Measurements from ENCODE around the gene COL27A1.

COL27A1 gene

DNA sequence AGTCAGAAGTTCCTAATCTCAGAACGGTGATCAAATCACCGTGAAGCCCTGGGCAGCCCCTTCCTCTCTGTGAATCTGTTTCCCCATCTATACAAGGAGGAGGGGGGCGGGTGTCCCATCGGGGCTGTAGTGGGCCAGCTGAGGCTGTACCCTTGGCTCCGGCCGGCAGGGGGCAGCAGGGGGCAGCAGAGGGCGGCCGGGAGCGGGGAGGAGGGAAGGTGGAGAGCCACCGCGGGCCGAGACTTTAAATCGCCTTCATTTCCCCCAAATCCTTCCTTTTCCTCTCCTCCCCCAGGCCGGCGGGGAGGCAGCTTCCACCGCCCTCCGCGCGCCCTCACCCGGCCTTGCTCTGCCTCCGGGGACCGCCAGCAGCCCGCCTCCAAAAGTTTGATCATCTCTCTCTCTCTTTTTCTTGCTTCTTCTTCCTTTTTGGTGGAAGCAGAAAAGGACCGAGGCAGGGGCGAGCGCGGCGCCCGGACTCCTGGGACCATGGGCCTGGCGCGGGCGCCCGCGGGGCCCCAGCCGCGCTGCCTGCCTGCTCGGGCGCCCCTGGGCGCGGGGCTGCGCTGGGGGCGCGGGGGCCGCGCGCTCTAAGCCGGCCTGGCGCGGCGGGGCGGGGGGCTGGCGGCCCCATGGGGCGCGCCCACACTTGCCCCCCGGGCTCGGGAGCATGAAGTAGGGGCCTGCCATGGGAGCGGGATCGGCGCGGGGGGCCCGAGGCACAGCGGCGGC is at the start of gene COL27A1:
Gene COL27A1, plus strand, starts transcription at position 275 of the 732 bp plus-strand sequence. Its CDS starts 414 bp downstream, at position 689.
- peak; percentile 52 for DNase-seq

DNA sequence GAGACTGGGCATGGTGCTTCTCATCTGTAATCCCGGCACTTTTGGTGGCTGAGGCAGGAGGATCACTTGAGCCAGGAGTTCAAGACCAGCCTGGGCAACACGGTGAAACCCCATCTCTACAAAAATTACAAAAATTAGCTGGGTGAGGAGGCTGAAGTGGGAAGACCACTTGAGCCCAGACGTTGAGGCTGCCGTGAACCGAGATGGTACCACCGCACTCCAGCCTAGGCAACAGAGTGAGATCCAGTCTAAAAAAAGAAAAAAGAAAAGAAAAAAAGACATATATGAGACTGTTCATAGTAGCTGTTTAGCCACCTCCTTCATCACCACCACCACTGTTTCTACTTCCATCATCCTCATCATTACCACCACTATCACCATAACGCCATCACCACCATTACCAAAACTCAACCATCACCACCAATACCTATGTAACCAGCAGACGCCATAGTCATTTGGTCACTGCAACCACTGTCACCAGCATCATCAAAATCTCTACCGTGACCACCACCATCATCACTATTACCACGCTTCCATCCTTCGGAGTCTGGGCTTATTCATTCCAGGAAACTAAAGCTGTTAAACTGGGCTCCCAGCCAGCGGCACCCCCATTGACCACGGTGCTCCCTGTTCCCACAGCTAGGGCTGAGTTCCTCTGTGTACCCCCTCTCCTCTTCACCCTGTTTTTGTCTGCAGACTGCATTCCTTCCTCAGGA is 47.9 kb upstream of the COL27A1 start:
- DNase-seq: no peak

DNA sequence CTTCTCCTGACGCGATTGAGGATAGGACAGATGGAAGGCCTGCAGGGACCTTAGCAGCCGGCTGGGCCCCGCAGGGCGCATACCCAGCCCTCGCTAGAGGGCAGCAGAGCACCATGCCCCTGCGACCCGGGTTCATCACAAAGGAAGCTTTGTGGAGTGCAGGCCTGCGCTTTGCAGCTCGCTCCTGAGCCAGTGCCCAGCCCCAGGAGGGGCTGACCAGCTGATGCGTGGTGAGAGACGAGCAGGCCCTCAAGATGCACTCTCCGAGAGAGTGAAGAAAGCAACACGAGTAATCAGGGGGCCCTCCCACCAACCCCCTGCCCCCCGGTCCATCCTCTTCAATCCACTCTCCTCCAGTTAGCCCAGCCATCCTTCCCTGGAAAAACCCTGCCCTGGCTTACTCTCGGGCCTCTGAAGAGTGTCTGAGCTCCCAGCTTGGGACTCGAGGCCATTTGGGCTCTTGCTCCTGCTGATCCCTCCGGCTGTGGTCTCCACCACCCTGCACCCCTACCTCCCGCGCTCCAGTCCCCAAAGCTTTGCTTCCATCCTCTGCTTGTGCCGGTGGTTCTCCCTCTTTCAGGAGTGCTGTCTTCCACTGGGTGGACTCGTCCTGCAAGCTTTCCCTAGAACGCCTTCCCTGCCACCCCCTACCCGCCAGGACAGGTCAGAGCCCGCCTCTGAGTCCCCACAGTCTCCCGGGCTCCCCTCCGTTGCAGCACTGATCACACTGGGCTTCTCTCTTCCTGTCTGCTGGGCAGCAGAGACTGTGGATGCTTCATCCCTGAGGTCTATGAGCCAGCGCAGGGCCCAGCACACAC is 47.1 kb upstream of the COL27A1 start:
- DNase-seq: peak; percentile 45

DNA sequence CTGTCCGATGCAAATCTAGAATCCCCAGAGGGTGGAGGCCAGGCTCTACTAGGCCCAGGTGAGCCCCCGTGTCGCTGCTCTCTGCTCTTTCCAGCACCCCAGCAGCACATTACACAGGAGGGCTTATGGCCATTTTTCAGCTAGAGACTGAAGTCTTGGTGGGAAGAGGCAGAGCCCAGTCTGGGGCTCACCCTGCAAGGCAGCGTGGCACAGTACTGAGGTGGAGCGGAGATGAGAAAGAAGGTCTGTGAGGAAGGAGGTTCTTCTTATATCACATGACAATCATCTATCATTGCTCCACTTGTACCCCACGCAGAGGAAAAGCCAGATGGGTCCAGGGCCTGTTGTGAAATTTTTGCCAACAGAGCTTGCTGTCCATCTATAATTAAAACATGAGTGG is 46.2 kb upstream of the COL27A1 start:
- DNase-seq: no peak

DNA sequence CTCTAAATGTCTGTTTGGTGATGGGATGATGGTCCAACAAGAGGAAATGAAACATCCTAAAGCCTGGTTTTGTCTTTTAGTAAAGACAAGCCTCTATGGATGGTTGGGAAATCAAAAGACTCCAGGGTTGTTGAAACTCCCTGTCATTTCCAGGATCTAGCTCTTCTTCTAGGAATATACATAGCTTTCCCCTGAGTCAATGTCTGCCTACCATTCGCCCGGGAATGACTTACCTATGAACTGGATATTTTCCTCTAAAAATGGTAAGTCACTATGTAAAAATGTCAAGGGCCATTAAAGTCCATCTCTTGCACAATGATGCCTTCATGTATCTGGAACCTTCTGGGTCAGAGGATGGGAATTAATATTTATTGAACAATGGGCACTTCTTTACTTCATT is 45.2 kb upstream of the COL27A1 start:
- DNase-seq: no peak

DNA sequence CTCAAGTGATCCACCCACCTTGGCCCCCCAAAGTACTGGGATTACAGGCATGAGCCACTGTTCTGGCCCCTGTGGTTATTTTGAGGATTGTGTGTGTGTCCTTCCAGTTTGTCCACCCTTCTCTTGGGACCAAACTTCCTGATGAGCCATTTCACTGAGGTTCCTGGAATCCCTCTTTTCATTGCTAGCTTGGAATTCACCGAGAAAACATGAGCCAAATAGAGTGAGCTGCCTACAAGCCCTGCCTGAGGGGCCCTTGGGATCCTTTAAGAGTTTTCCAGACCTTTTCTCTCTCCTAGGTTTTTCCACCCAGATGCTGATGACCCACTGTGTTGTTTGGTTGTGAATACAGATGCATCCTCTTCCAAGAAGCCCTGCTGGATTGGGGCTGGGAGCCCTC is 43.0 kb upstream of the COL27A1 start:
- no peak for DNase-seq

DNA sequence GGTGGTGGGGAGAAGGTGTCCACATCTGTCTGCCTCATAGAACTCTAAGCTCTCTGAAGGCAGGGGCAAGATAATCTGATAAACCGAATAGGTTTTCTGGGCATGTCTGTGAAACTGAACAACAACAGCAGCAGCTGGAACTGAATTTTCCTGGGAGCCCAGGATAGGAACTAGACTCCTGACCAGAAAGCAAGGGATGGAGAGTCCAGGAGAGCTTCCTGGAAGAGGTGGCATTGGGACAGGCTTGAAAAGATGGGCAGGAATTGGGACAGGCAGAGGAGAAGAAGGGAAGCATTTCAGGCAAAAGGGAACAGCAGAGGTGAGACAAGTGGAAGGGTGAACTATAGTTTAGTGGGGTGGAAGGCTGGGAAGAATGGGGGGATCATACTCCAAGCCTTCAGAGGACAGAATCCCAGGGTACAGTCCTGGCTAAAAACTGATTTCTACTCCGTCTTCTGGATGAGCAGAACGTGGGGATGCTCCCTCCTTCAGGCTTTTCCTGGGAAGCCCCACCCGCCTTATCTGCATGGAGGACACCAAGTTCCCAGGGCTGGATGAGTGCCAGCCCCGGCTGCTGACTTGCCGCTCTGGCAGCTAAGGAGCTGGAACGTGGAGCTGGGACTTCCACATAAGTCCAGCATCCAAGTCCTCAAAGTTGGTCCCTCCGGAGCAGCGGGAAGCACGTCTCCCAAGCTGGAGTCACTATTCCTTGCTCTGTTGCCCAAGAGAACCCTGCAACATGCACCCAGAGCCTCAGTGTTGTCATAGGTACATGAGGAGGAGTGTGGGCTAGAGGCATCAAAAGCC is 42.4 kb upstream of the COL27A1 start:
- no peak for DNase-seq

DNA sequence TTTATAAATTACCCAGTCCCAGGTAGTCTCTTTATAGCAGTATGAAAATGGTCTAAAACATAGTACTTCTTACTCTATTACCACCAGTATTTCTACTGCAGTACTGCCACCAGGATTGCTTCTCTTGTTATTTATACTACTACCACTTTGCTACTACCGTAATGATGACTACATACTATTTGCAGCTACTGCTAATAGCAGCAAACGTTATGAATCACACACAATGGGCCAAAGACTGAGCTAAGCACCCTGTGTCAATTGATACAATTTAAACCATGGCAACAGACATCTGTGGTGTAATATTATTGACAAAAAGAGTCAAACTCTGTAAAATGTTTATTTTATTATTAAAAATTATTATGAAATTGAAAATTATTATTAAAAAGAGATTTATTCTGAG is 41.0 kb upstream of the COL27A1 start:
- no peak for DNase-seq

DNA sequence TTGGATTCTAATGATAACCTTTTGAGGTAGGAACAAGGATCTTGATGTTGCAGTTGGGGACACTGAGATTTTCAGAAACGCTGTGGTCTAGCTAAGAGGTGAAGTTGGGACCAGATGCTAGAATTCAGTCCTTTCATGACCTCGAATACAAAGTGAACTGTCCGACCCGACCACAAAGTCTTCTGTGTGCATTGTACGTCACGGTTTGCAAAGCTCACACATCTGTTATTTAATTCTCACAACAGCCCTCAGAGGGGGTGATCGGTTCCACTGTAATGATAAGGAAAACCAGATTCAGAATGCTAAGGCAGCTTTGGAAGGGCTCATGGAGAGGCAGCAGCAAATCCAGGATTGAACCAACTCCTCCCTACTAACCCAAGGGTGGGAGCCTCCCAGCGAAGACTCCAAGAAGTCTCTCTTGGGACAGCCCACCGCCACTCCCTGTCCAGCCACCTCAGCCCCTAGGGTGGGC is 39.6 kb upstream of the COL27A1 start:
- DNase-seq: no peak

DNA sequence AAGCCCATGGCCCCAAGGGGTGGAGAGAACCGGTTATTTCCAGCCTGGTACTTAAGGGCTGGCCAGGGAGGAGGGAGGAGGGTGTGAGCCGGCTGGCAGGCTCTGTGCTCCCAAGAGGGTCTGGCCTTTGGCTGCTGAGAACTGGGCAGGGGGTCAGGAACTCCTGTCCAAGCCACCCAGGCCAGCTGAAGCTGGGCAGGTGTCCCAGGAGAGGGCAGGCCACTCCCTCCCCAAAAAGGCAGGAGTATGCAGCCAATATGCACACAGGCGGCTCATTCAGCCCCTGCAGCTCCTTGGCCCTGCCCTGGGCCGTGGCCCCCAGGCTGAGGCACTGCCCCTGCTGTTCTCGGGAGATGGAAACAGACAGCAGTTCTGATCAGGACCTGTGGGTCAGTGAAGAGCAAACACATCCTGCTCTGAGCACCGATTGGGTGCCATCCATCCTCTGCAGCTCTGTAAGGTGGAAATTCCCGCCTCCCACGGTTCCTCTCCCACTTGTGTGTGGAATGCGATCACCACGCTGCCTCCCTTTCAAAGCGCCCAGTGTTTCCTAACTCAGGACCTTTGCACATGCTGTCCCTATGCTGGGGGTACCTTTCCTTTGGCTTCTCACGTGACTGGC is 39.1 kb upstream of the COL27A1 start:
- no peak for DNase-seq

DNA sequence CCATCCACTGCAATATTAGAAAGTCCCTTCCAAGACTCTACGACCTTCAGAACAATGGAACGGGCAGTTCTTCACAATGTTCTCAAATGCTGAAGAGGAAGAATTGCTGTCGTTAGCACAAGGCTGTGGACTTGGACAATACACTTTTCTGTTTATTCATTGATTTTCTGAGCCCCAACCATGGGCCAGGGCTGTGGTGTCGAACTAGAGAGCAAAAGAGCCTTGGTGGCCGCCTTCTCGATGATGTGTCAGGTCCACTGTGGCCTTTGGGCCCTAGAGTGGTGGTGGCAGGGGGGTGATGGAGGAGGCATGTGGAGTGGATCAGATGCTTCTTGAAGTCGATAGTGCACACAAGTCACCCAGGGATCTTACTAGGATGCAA is 37.7 kb upstream of the COL27A1 start:
- DNase-seq: no peak

DNA sequence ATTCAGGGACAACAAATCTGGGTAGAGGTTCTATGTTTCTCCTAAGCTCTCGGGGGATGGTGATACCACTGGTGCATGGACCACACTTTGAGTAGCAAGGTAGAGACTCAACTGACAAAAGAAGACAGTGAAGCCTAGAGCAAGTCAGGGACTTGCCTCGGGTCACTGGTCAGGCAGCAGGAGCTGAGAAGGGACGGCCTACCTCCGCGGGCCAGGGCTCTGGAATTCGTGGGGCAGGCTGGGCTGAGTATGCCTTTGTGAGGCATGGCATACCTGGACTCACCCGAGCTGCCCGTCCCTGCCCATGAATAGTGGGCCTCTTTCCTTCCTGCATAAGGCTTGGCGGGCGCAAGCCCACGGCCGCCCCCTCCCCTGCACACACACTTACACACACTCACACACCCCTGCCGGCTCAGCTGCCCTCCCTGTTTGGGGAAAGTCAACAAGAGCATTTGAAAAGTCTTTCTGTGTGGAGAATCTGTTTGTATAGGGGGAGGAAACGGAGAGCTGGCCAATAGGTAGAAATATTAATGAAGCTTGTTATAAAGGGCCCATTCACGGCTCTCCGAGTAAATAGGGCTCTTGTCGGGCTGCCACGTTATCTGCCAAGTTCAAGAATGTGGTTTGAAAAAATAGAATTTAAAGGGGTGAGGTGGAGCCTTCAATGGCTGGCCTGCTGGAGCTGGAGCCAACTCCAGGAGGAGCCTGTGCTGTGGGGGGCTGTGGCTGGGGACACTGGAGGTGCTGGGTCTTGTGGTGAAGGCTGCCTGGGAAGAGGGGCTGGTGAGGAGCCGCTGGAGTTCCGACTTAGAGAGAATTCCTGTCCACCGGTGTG is 37.1 kb upstream of the COL27A1 start:
- DNase-seq: peak; percentile 68

DNA sequence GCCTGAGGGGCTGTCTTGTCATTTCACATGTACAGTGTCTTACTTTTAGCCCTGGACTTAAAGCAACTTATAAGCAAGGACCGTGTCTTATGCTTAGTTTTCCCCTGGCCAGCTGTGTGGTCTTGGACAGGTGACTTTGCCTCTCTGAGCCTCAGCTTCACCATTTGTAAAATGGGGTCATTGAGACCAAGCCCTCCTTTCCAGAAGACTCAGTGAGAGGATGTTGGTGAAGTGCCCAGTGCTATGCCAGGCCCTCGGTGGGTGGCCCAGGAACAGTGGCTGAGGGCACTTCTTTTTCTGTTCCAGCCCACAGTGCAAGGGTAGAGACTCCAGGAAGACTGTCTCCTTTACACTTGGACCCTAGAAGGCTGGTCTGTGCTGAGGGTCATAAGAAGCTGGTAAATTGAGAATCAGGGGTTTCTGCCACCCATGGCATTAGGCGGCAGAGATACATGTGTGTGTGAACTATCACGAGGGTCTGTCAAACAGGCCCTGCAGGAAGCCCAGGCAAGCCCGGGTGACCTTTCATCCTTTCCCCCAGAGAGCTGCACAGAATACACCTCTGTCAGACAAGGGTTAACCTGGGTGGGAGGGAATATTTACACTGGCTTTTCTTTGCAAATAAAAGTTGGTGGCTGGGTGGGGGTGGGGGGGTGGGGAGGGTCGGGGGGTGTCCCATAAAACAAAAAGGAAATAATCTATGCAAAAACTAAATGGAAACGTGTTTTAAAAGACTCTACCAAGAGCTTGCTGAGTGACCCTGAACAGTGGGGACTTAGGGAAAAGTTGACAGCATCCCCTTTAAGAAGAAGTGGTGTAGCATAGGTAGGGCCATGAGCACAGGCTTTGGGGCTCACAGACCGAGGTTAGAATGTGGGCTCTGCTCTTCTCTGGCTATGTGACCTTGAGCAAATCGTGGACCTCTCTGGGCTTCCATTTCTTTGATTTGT is 35.8 kb upstream of the COL27A1 start:
- DNase-seq: no peak

DNA sequence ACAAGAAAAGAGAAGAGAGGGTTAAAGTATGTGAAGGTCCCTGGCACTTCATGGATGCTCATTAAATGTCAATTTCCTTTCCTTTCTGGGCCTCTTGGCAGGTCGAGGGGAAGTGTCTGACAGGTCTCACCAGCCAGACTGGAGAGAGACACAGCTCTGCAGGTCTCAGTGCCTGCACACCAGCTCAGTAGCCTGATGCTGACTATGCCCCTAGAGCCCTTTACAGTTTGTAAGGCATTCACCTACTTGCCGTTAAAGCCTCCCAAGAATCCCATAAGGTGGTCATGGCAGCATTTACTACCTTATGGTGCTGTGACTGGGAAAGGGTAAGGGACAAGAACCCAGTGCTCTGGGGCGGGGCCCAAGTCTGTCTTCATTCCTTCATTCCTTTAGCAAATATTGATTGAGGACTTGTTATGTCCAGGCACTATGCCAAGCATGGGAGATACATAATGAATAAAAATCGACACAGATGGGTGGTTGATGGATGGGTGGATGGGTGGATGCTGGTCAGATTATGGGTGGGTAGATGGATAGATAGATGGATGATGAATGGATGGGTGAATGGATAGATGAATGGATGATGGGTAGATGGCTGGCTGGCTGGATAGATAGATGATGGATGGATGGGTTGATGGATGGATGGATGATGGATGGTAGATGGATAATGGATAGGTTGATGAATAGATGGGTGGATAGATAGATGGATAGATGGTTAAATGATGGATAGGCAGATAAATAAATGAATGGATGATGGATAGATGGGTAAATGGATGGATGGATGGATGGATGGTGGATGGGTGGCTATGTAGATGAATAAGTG is 34.9 kb upstream of the COL27A1 start:
- DNase-seq: no peak

DNA sequence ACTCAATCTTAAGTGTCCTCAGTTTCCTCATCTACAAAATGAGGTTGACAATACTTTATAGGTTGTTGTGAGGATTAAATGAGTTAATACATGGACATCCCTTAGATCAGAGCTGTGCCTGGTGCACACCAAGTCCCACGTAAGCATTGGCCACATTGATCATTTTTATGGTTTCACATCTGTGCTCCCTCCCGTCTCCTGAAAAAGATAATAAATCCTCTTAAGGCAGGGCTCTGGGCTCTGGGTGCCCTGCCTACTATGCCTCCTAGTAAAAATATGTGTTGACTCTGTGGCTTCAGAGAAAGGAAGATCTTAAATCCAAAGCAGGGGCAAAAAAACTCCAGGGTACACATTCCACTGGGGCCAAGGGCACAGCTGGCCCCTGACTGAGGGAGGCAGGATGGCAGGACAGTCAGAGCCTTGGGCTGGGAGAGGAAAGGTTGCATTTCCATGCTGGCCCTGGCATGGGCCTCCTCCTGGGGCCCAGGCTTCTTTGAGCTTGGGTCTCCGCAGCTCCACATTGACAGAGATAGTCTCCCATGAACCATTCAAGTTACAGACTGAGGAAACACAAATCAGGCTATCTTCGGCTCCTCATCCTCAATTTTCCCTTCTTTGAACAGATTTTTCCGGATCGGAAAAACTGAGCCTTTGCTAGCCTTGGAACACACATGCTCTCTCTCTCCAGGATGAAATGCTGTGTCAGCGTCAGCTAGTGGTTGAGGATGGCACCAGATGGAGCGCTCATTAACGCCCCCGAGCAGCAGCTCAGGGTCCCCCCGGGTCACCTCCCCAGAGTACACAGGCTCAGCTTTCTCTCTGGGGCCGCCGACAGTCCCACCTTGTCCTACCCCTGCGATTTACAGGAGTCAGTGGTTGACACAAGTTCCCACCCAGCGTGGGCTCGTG is 33.9 kb upstream of the COL27A1 start:
- DNase-seq: no peak

DNA sequence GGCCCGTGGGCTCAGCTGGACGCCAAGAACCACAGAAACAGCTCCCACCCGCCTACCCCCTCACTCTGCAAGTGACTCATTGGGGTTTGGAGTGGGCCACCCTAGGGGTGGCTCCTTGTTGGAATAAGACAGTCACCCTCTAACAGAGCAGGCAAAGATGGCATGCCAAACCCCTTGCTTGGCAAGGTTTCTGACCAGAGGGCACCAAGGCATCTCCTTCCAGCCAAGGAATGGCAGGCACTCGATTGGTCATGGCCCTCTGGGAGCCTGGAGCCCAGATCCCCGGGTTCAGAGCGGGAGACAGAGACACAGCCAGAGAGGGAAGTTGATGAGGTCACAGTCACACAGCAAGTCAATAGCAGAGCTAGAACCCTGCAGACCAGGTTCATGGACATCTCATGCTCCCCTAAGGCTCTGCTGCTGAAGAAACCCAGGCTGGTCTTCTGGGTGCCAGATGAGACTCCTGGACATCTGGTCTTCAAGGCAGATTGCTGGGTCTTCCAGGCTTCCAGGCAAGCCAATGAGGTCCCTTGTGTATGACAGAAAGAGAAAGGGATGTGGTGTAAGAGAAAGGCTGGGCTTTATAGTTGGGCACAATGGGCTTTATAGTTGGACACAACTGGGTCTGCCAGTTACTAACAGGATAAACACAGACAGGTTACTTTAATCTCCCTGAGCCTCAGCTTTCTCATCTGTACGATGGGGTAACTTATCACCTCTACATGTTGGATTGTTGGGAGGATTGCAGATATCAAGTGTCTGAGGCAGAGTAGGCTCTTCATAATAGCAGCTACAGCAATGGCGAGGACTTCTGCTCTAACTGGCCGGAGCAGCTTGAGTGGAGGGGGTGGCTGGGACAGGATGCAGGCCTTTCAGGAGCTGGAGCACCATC is 33.0 kb upstream of the COL27A1 start:
- DNase-seq: no peak

All from NCI-H1105 treated with DMSO at 0.1 percent for 48 hours (cell line).